ENCODE data around the gene DNAAF6.

DNA sequence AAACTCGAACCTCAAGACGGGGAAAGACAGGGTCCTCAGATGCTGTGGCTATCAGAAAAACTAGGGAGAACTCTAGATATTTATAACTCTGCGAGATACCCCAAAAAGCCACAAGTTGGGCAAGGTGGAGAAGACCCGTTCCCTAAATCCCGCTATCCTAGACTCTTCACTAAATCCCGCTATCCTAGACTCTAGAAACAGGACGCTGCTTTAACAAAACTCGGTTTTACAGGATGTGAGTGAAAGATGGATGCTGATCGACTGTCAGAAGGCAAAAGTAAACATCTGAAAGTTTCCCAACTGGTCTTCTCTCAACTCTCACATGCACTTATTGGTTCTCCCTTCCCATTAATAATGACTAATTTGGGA, 270 bp downstream of the DNAAF6 start:
- no peak for TF ChIP-seq EZH2 (IDR thresholded peaks at IDR 0.05; ENCODE audit: borderline replicate concordance)
- TF ChIP-seq, protein P1, sequence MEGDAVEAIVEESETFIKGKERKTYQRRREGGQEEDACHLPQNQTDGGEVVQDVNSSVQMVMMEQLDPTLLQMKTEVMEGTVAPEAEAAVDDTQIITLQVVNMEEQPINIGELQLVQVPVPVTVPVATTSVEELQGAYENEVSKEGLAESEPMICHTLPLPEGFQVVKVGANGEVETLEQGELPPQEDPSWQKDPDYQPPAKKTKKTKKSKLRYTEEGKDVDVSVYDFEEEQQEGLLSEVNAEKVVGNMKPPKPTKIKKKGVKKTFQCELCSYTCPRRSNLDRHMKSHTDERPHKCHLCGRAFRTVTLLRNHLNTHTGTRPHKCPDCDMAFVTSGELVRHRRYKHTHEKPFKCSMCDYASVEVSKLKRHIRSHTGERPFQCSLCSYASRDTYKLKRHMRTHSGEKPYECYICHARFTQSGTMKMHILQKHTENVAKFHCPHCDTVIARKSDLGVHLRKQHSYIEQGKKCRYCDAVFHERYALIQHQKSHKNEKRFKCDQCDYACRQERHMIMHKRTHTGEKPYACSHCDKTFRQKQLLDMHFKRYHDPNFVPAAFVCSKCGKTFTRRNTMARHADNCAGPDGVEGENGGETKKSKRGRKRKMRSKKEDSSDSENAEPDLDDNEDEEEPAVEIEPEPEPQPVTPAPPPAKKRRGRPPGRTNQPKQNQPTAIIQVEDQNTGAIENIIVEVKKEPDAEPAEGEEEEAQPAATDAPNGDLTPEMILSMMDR (IDR thresholded peaks at IDR 0.05; ENCODE audit: poor library complexity) = no peak

Measured in hepatocyte (in vitro differentiated cells).